Vagina (tissue), 2 donors: ENCODE measurements around the gene CKS1B. TPM values are rescaled to one million over a fixed set of nuclear protein-coding genes. Genes with fewer than 3 reads are reported as not detected.

ENCODE experiments used
- DNase-seq, 2 donors: peaks; one replicate each; pipeline ENCODE4 v3.0.0-alpha.2; 2017; ENCODE audit errors: extremely low spot score in 2 of 2
- H3K27ac ChIP-seq: fragments of 200-600 bp; sonication (generic); one replicate; pipeline ENCODE4 v1.5.1; 2019
- H3K27me3 ChIP-seq: fragments of 200-600 bp; sonication (generic); one replicate; pipeline ENCODE4 v1.5.1; 2019
- H3K36me3 ChIP-seq, 2 donors: fragments of 200-600 bp; sonication (generic); one replicate each; pipeline ENCODE4 v1.5.1; 2017 to 2019
- H3K4me1 ChIP-seq: fragments of 200-600 bp; sonication (generic); one replicate; pipeline ENCODE4 v1.5.1; 2019
- H3K4me3 ChIP-seq, 2 donors: fragments of 200-600 bp; sonication (generic); 1 replicate in 1 of 2; 2 replicates in 1 of 2; pipeline ENCODE4 v1.5.1; 2016 to 2019
- H3K9me3 ChIP-seq: fragments of 200-600 bp; sonication (generic); one replicate; pipeline ENCODE4 v1.5.1; 2019
- CTCF ChIP-seq, 3 experiments: fragments of 450-650 bp in 2 of 3; fragments of 200-600 bp in 1 of 3; sonication (generic) in 1 of 3; IDR thresholded peaks; one replicate each; pipeline ENCODE4 v1.5.1; 2017 to 2019; ENCODE audit warnings: antibody characterized with exemption in 3 of 3, mild to moderate bottlenecking in 2 of 3, moderate library complexity in 2 of 3
- POLR2A ChIP-seq, 2 donors: fragments of 450-650 bp; IDR thresholded peaks; one replicate each; pipeline ENCODE4 v1.6.1; 2017; ENCODE audit warnings: antibody characterized with exemption in 2 of 2, mild to moderate bottlenecking in 2 of 2, moderate library complexity in 2 of 2
- POLR2AphosphoS5 ChIP-seq, 2 donors: sonication (generic); formaldehyde crosslinking; IDR thresholded peaks; one replicate each; pipeline ENCODE4 v1.9.0; 2017; ENCODE audit warnings: antibody characterized with exemption in 2 of 2, mild to moderate bottlenecking in 2 of 2, low read depth in 1 of 2; ENCODE audit not compliant: insufficient read depth in 1 of 2
- intact Hi-C: fragments of 100-400 bp; cut with DNase I; formaldehyde crosslinking; loops from one replicate; pipeline ENCODE4 v1.15.1; 2023
- total RNA-seq: library from RNA; depleted of rRNA; stranded (reverse); fragments of >200 nt; gene quantifications from one replicate; pipeline ENCODE4 v1.2.3, GENCODE V29; 2016

Gene CKS1B
- total RNA-seq, 1 donor from 2014 or later: 30.4 TPM

GRCh38 chr1:154988058-154988954 is 13.8 kb downstream of the CKS1B start:
- Histone ChIP-seq H3K4me3 (no peak overlapping the region), H3K4me1 (peaks cover 23% of the 10 kb centered on the region), H3K36me3 (peaks cover 0 to 18% of the 10 kb centered on the region in 2 donors), H3K27me3 (no peaks in the 10 kb centered on the region), H3K27ac (no peak overlapping the region), H3K9me3 (no peaks in the 10 kb centered on the region)
- DNase-seq: no peak
- intact Hi-C loops: no loop called here
- TF ChIP-seq POLR2A (IDR thresholded peaks at IDR 0.05): no peak
- TF ChIP-seq CTCF (IDR thresholded peaks at IDR 0.05): no peak
- TF ChIP-seq POLR2AphosphoS5 (IDR thresholded peaks at IDR 0.05; ENCODE audit: insufficient read depth in 1 of 2, low read depth in 1 of 2): no peak

DNA sequence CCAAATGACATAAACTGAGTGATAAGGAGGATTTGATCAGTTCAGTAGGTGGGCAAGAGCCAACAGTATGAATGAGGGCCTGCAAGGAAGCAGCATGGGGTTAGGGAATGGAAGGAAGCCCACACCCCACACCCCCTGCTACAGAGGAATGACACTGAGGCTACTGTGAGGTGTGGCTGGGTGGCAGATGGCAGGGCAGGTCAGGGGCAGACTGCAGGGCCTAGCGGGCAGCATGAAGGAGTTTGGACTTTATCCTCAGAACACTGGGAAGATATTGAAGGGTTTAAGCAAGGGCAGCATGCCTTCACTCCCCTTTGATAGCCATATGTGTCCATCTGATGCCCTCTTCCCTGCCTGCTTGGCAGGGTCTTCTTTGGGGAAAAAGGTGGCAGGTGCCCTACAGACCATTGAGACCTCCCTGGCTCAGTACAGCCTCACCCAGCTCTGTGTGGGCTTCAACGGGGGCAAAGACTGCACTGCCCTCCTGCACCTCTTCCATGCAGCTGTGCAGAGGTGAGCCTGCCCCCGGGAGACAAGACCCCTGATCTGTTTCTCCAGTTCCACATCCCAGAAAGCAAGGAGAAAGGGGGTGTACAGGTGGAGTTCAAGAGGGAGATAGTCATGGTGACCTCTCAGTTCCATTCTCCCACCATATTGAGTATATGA is 14.8 kb downstream of the CKS1B start:
- intact Hi-C loops: no loop called here
- TF ChIP-seq CTCF (IDR thresholded peaks at IDR 0.05): no peak
- TF ChIP-seq POLR2AphosphoS5 (IDR thresholded peaks at IDR 0.05; ENCODE audit: insufficient read depth in 1 of 2, low read depth in 1 of 2): no peak
- no peak for TF ChIP-seq POLR2A (IDR thresholded peaks at IDR 0.05)
- Histone ChIP-seq H3K4me1 (peaks cover 13% of the 10 kb centered on the region), H3K9me3 (no peaks in the 10 kb centered on the region), H3K4me3 (no peak overlapping the region), H3K36me3 (peaks cover 0 to 18% of the 10 kb centered on the region in 2 donors), H3K27me3 (no peaks in the 10 kb centered on the region), H3K27ac (no peak overlapping the region)
- DNase-seq: no peak

DNA sequence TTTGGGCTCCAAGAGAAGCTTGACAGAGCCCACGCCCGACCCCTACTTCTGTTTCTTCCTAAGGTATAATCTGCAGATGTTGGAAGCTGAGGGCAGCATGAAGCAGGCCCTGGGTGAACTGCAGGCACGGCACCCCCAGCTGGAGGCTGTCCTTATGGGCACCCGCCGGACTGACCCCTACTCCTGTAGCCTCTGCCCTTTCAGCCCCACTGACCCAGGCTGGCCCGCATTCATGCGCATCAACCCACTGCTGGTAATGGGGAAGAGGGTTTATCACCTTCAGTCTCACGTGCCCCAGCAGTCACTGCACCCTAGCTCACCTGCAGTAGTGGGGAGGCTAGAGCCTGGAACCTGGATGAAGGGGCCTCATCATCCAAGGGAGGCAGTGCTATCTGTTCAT is 15.8 kb downstream of the CKS1B start:
- H3K9me3 ChIP-seq: no peaks in the 10 kb centered on the region
- intact Hi-C loops: no loop called here
- peaks cover 0 to 18% of the 10 kb centered on the region in 2 donors for H3K36me3 ChIP-seq
- no peak for DNase-seq
- H3K27ac ChIP-seq: no peak overlapping the region
- H3K27me3 ChIP-seq: no peaks in the 10 kb centered on the region
- peaks cover 7% of the 10 kb centered on the region for H3K4me1 ChIP-seq
- TF ChIP-seq POLR2AphosphoS5 (IDR thresholded peaks at IDR 0.05; ENCODE audit: insufficient read depth in 1 of 2, low read depth in 1 of 2): no peak
- TF ChIP-seq CTCF (IDR thresholded peaks at IDR 0.05): no peak
- TF ChIP-seq POLR2A (IDR thresholded peaks at IDR 0.05): no peak
- no peak overlapping the region for H3K4me3 ChIP-seq

GRCh38 chr1:154992721-154993571 is 18.5 kb downstream of the CKS1B start:
- TF ChIP-seq POLR2A (IDR thresholded peaks at IDR 0.05): no peak
- TF ChIP-seq CTCF (IDR thresholded peaks at IDR 0.05): no peak
- TF ChIP-seq POLR2AphosphoS5 (IDR thresholded peaks at IDR 0.05; ENCODE audit: insufficient read depth in 1 of 2, low read depth in 1 of 2): no peak
- Histone ChIP-seq H3K9me3 (no peaks in the 10 kb centered on the region), H3K4me1 (peaks cover 8% of the 10 kb centered on the region), H3K36me3 (peaks cover 0 to 17% of the 10 kb centered on the region in 2 donors), H3K4me3 (no peak overlapping the region), H3K27ac (no peak overlapping the region), H3K27me3 (no peaks in the 10 kb centered on the region)
- intact Hi-C loops: no loop called here
- no peak for DNase-seq
